HepG2 (cell line): ENCODE measurements around the gene FAM124B. TPM values are rescaled to one million over a fixed set of nuclear protein-coding genes. Genes with fewer than 3 reads are reported as not detected.

Source experiments
- ATAC-seq: fragments of 200-7000 bp; cut with Tn5 transposase; 3 replicates; pipeline ENCODE4 v1.9.1; 2020; ENCODE audit warnings: mild to moderate bottlenecking, moderate library complexity
- BruUV-seq: library from RNA; stranded (reverse); fragments of 400-500 nt; replicated peaks from 2 replicates; lab custom pipeline; 2021; lab: Mats Ljungman, UMichigan
- CTCF ChIA-PET: fragments of 300-600 bp; formaldehyde crosslinking; extraction: SDS; loops from one replicate; lab custom pipeline; 2021; ENCODE audit warnings: low total read pairs, inconsistent platforms, low intra/inter-chr PET ratio; lab: Yijun Ruan, JAX
- POLR2A ChIA-PET: fragments of 350-600 bp; sonication (Branson Sonifier 250); formaldehyde crosslinking; loops from one replicate; lab custom pipeline; 2020; ENCODE audit warnings: antibody characterized with exemption, inconsistent platforms; lab: Yijun Ruan, JAX
- DNase-seq: peaks from one replicate; pipeline ENCODE4 v3.0.0-alpha.2; 2015; ENCODE audit warnings: low spot score
- FAIRE-seq: peaks from 3 replicates; lab custom pipeline; 2011; peaks lifted over from hg19 to GRCh38; lab: Jason Lieb, UNC
- H2AFZ ChIP-seq: one replicate; pipeline ENCODE4 v1.6.1; 2011; ENCODE audit warnings: low read length, inconsistent platforms
- H3K27ac ChIP-seq: fragments of 300-600 bp; 3 replicates; pipeline ENCODE4 v1.8.0; 2011; ENCODE audit warnings: mixed run types, mild to moderate bottlenecking, mixed read lengths, low read length, inconsistent platforms; ENCODE audit not compliant: insufficient read depth; ENCODE audit errors: extremely low read length
- H3K27me3 ChIP-seq, 2 experiments: fragments of 200-600 bp in 1 of 2; 2 replicates in 1 of 2; 3 replicates in 1 of 2; pipeline versions ENCODE4 v1.6.0 to v1.8.0; 2011; ENCODE audit warnings: low read length in 2 of 2, mild to moderate bottlenecking in 2 of 2, moderate library complexity in 2 of 2, inconsistent platforms in 1 of 2; ENCODE audit not compliant: insufficient read depth in 2 of 2, control insufficient read depth in 1 of 2
- H3K36me3 ChIP-seq, 2 experiments: fragments of 200-600 bp in 1 of 2; replicated peaks in 1 of 2; 2 replicates in 1 of 2; 3 replicates in 1 of 2; pipeline versions ENCODE4 v1.5.1 to v1.8.0; 2011; ENCODE audit warnings: low read length in 2 of 2, inconsistent platforms in 1 of 2; ENCODE audit not compliant: insufficient read depth in 2 of 2, control insufficient read depth in 1 of 2
- H3K4me1 ChIP-seq: 2 replicates; pipeline ENCODE4 v1.5.1; 2012; ENCODE audit warnings: low read length, inconsistent platforms; ENCODE audit not compliant: insufficient read depth
- H3K4me2 ChIP-seq: 2 replicates; pipeline ENCODE4 v1.6.0; 2011; ENCODE audit warnings: low read depth, low read length, inconsistent platforms
- H3K4me3 ChIP-seq, 3 experiments: fragments of 200-600 bp in 1 of 3; sonication (generic), shearing (Covaris generic) in 1 of 3; replicated peaks in 1 of 3; 2 replicates each; pipeline ENCODE4 v1.5.1; 2011 to 2016; ENCODE audit warnings: low read length in 3 of 3, inconsistent platforms in 2 of 3, low read depth in 2 of 3, mild to moderate bottlenecking in 2 of 3, control low read depth in 1 of 3, mixed read lengths in 1 of 3; ENCODE audit not compliant: insufficient read depth in 1 of 3
- H3K79me2 ChIP-seq: one replicate; pipeline ENCODE4 v1.6.1; 2011; ENCODE audit warnings: low read length, inconsistent platforms; ENCODE audit not compliant: insufficient read depth
- H3K9ac ChIP-seq: 2 replicates; pipeline ENCODE4 v1.6.0; 2011; ENCODE audit warnings: mild to moderate bottlenecking, low read depth, low read length, inconsistent platforms; ENCODE audit not compliant: insufficient read depth
- H3K9me3 ChIP-seq: 2 replicates; pipeline ENCODE4 v1.5.1; 2012; ENCODE audit warnings: mild to moderate bottlenecking, low read length
- H4K20me1 ChIP-seq: 2 replicates; pipeline ENCODE4 v1.6.0; 2011; ENCODE audit warnings: inconsistent platforms, mild to moderate bottlenecking, low read length, moderate library complexity; ENCODE audit not compliant: insufficient read depth
- CAMTA2 ChIP-seq: sonication (generic); formaldehyde crosslinking; IDR thresholded peaks from 2 replicates; pipeline ENCODE4 v1.4.0; 2020; ENCODE audit warnings: mild to moderate bottlenecking, missing genetic modification reagents, borderline replicate concordance
- FOXP1 ChIP-seq, 2 experiments: fragments of 450-650 bp in 1 of 2; IDR thresholded peaks; 2 replicates each; pipeline ENCODE4 v1.6.1; 2017 to 2018; ENCODE audit warnings: antibody characterized with exemption in 1 of 2
- HNF4A ChIP-seq: sonication (generic); formaldehyde crosslinking; IDR thresholded peaks from 2 replicates; pipeline ENCODE4 v1.4.0; 2020; ENCODE audit warnings: missing genetic modification reagents
- IRF2 ChIP-seq: IDR thresholded peaks from 2 replicates; pipeline ENCODE4 v1.6.1; 2018; ENCODE audit warnings: missing genetic modification reagents, missing compliant biosample characterization
- ONECUT2 ChIP-seq: sonication (generic); formaldehyde crosslinking; IDR thresholded peaks from 2 replicates; pipeline ENCODE4 v1.4.0; 2020; ENCODE audit warnings: missing genetic modification reagents
- PATZ1 ChIP-seq: sonication (generic); formaldehyde crosslinking; IDR thresholded peaks from 2 replicates; pipeline ENCODE4 v1.4.0; 2020; ENCODE audit warnings: missing genetic modification reagents
- PRPF4 ChIP-seq: fragments of 200-400 bp; formaldehyde crosslinking; IDR thresholded peaks from 2 replicates; pipeline ENCODE4 v1.6.1; 2016; ENCODE audit warnings: low read length, low read depth; ENCODE audit not compliant: poor library complexity, severe bottlenecking
- SAFB2 ChIP-seq: sonication (generic); formaldehyde crosslinking; IDR thresholded peaks from 2 replicates; pipeline ENCODE4 v1.5.1; 2020; ENCODE audit warnings: missing genetic modification reagents, low read depth, mild to moderate bottlenecking, borderline replicate concordance
- SCMH1 ChIP-seq: sonication (generic); formaldehyde crosslinking; IDR thresholded peaks from 2 replicates; pipeline ENCODE4 v1.9.0; 2021; ENCODE audit warnings: missing genetic modification reagents, mild to moderate bottlenecking, borderline replicate concordance
- SMARCE1 ChIP-seq: fragments of 450-650 bp; IDR thresholded peaks from 2 replicates; pipeline ENCODE4 v1.6.1; 2017; ENCODE audit warnings: borderline replicate concordance
- SP5 ChIP-seq: IDR thresholded peaks from 2 replicates; pipeline ENCODE4 v1.6.1; 2016; ENCODE audit warnings: low read depth, borderline replicate concordance
- ZNF329 ChIP-seq: sonication (generic); formaldehyde crosslinking; IDR thresholded peaks from 2 replicates; pipeline ENCODE4 v1.9.0; 2021; ENCODE audit warnings: low read depth, mild to moderate bottlenecking, missing genetic modification reagents
- ZNF597 ChIP-seq: sonication (generic); formaldehyde crosslinking; IDR thresholded peaks from 2 replicates; pipeline ENCODE4 v1.5.0; 2020; ENCODE audit warnings: missing genetic modification reagents
- WGBS: methylation state at CpG from one replicate; pipeline ENCODE4 v1.1.6; 2017; ENCODE audit warnings: low lambda C conversion rate; 5-methylcytosine and 5-hydroxymethylcytosine counted together
- in situ Hi-C: cut with HindIII; loops from 2 replicates; pipeline ENCODE4 v1.10.0; 2017; ENCODE audit warnings: low pct_unique_long_range_greater_than_20kb; ENCODE audit not compliant: extremely low pct_ligation_motif_present
- intact Hi-C: fragments of 100-400 bp; cut with micrococcal nuclease; formaldehyde crosslinking; loops from one replicate; pipeline ENCODE4 v1.10.0; 2022; ENCODE audit not compliant: unreplicated experiment
- polyA plus RNA-seq, 8 experiments: library from polyadenylated mRNA; depleted of rRNA in 3 of 8; stranded (reverse) in 7 of 8; unstranded in 1 of 8; fragments of >200 nt; fragmentation: Illumina TruSeq in 4 of 8; extraction: Trizol in 4 of 8; gene quantifications; 2 replicates each; pipeline versions ENCODE4 v1.2.1 to v1.2.3, GENCODE V29; 2011 to 2016; ENCODE audit warnings: low read depth in 4 of 8, missing spikeins in 1 of 8, mixed read lengths in 1 of 8; ENCODE audit not compliant: insufficient read depth in 1 of 8
- total RNA-seq, 5 experiments: library from RNA; depleted of rRNA; stranded (reverse); fragments of >200 nt; fragmentation: Illumina TruSeq; extraction: Trizol; gene quantifications; 2 replicates each; pipeline ENCODE4 v1.2.3, GENCODE V29; 2016; ENCODE audit warnings: low read depth in 1 of 5
- TF ChIP-seq, protein P1 (sequence below): sonication (generic); formaldehyde crosslinking; IDR thresholded peaks from 2 replicates; pipeline ENCODE4 v1.4.0; 2020; ENCODE audit warnings: missing genetic modification reagents, mild to moderate bottlenecking, borderline replicate concordance
- TF ChIP-seq, protein P2 (sequence below): IDR thresholded peaks from 2 replicates; pipeline ENCODE4 v1.6.1; 2012; ENCODE audit warnings: low read depth, low read length, improper control_type of control experiment

FAM124B gene
- total and polyA plus RNA-seq, 2 of the 13 experiments (the other 11 are each of a cell fraction or from before 2014, with no cell fraction given): not detected

DNA sequence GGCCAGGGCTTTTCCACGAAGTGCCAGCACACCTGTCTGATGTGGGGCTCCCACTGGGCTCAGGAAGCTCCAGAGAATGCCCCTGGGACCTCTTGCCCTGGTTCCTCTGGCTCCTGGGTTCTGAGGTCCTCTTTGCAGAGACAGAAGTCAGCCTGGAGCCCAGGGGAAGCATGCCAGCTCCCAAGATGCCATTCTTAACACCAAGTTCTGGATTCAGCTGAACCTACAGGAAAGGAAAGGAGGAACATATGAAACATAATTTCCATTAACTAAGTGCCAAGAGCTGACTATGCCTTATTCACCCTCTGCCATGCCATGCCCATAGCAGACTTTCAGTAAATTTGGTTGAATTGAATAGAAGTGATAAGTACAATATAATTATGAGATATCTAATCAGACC, 21.9 kb downstream of the FAM124B start (continued):
- no peak for TF ChIP-seq CAMTA2 (CRISPR knock-in tag)
- TF ChIP-seq FOXP1 (IDR thresholded peaks at IDR 0.05): no peak
- TF ChIP-seq FOXP1 (CRISPR knock-in tag; IDR thresholded peaks at IDR 0.05): no peak
- no peak for TF ChIP-seq SCMH1 (CRISPR knock-in tag)
- TF ChIP-seq ZNF597 (CRISPR knock-in tag): no peak
- TF ChIP-seq, protein P1, sequence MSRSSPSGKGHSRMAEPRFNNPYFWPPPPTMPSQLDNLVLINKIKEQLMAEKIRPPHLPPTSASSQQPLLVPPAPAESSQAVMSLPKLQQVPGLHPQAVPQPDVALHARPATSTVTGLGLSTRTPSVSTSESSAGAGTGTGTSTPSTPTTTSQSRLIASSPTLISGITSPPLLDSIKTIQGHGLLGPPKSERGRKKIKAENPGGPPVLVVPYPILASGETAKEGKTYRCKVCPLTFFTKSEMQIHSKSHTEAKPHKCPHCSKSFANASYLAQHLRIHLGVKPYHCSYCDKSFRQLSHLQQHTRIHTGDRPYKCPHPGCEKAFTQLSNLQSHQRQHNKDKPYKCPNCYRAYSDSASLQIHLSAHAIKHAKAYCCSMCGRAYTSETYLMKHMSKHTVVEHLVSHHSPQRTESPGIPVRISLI (CRISPR knock-in tag): no peak
- no peak for TF ChIP-seq ZNF329 (CRISPR knock-in tag)
- no peak for TF ChIP-seq SAFB2 (CRISPR knock-in tag)
- TF ChIP-seq IRF2: no peak
- TF ChIP-seq SMARCE1: no peak

- TF ChIP-seq PATZ1 (CRISPR knock-in tag): peak; percentile 70; the same call in 1 of the 2 replicates
- no peak for TF ChIP-seq SP5 (CRISPR knock-in tag)
- no peak for TF ChIP-seq PRPF4
- peak; percentile 55; the same call in 1 of the 2 replicates for TF ChIP-seq ONECUT2 (CRISPR knock-in tag)
- TF ChIP-seq, protein P2, sequence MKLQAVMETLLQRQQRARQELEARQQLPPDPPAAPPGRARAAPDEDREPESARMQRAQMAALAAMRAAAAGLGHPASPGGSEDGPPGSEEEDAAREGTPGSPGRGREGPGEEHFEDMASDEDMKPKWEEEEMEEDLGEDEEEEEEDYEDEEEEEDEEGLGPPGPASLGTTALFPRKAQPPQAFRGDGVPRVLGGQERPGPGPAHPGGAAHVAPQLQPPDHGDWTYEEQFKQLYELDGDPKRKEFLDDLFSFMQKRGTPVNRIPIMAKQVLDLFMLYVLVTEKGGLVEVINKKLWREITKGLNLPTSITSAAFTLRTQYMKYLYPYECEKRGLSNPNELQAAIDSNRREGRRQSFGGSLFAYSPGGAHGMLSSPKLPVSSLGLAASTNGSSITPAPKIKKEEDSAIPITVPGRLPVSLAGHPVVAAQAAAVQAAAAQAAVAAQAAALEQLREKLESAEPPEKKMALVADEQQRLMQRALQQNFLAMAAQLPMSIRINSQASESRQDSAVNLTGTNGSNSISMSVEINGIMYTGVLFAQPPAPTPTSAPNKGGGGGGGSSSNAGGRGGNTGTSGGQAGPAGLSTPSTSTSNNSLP: peak; percentile 14; the same call in 1 of the 2 replicates
- peak; percentile 36; the same call in 1 of the 2 replicates for TF ChIP-seq HNF4A (CRISPR knock-in tag)
- FAIRE-seq (no peak), ATAC-seq (peak; percentile 54; the same call in 2 of the 3 replicates), DNase-seq (no peak)
- in situ Hi-C loops: no loop called here
- no TSS peak for BruUV-seq
- Histone ChIP-seq H3K4me1 (0 out of 2 replicates have a peak, but pooled peaks cover 8% of the 10 kb centered on the region), H2AFZ (no peak overlapping the region), H3K9ac (no peak overlapping the region), H4K20me1 (no peaks in the 10 kb centered on the region), H3K79me2 (no peaks in the 10 kb centered on the region), H3K27ac (no peak overlapping the region), H3K27me3 (no peaks in the 10 kb centered on the region; a peak in 1 of 5 replicates), H3K4me2 (no peak overlapping the region), H3K4me3 (no peak overlapping the region), H3K9me3 (no peaks in the 10 kb centered on the region), H3K36me3 (no peaks in the 10 kb centered on the region)
- intact Hi-C loops: no loop called here
- WGBS: 5% methylated on average over 4 of the region's 4 CpGs
- POLR2A ChIA-PET: no interaction called here
- CTCF ChIA-PET: no interaction called here
Observed at GRCh38 chr2:224379172-224379571, 22.7 kb downstream of the FAM124B start.
